Muscle layer of colon (tissue), 2 donors: Measurements from ENCODE around the gene DDX20.
A peak's percentile ranks its signal among the peaks of the same experiment; 100 is the strongest.

Experiments
- H3K27ac ChIP-seq: one replicate; pipeline ENCODE4 v1.7.0; 2013; ENCODE audit warnings: low read depth, mild to moderate bottlenecking, low read length, moderate library complexity
- H3K27me3 ChIP-seq, 2 donors: one replicate each; pipeline ENCODE4 v1.7.0; 2013; ENCODE audit warnings: low read length in 2 of 2, mild to moderate bottlenecking in 2 of 2; ENCODE audit not compliant: insufficient read depth in 2 of 2, control insufficient read depth in 1 of 2
- H3K36me3 ChIP-seq: one replicate; pipeline ENCODE4 v1.7.0; 2013; ENCODE audit warnings: mild to moderate bottlenecking, low read length; ENCODE audit not compliant: insufficient read depth
- H3K4me1 ChIP-seq: one replicate; pipeline ENCODE4 v1.7.0; 2013; ENCODE audit warnings: mild to moderate bottlenecking, low read length; ENCODE audit not compliant: insufficient read depth
- H3K4me3 ChIP-seq, 2 donors: one replicate each; pipeline ENCODE4 v1.7.0; 2013; ENCODE audit warnings: low read length in 2 of 2, low read depth in 1 of 2, mild to moderate bottlenecking in 1 of 2, moderate library complexity in 1 of 2
- H3K9ac ChIP-seq: one replicate; pipeline ENCODE4 v1.7.0; 2013; ENCODE audit warnings: low read length
- H3K9me3 ChIP-seq: one replicate; pipeline ENCODE4 v1.7.0; 2013; ENCODE audit warnings: mild to moderate bottlenecking, low read length
- donor health status: abdominal sarcoma.
- donor health status: Adenocarcinoma of cecum.

Gene DDX20

GRCh38 chr1:111734426-111734825 lies 21.3 kb upstream of the DDX20 start:
- Histone ChIP-seq H3K4me3 (no peak overlapping the region), H3K9me3 (no peaks in the 10 kb centered on the region), H3K36me3 (peaks cover 4% of the 10 kb centered on the region), H3K4me1 (peaks cover 39% of the 10 kb centered on the region), H3K9ac (no peak overlapping the region), H3K27ac (no peak overlapping the region), H3K27me3 (no peaks in the 10 kb centered on the region)

DNA sequence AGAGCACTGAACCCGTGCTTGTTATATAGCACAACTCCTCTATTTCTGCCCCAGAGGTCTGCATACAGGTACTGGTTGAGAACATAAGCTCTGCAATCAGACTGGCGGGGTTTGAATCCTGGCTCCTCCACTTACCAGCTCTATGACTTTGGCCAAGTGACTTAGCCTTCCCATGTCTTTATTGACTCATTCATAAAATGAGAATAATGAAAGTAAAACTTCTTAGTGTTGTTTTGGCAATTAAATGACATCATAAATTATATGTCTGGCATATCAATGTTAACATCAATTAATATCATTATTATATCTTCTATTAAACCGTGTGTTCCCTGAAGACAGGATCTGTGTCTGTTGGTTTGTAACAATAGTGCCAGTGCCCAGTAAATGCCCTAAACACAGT lies 20.8 kb upstream of the DDX20 start:
- no peak overlapping the region for H3K9ac ChIP-seq

DNA sequence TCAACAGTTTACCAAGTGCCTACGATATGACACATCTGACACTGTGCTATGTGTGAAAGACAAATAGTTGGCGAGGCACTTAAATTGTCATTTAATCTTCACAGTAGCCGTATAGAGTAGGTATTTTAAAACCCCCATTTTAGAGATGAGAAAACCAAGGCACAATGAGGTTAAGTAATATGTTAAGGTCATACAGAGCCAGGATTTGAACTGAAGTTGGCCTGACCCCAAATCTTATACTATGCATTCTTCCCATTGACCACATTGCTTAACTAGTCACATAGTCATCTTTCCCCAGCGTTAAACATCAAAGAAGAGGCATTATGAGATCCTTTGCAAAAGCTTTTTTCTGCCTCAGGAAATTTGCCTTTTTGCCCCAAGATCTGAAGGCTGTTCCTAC lies 20.4 kb upstream of the DDX20 start:
- Histone ChIP-seq H3K4me3 (no peak overlapping the region), H3K9ac (no peak overlapping the region), H3K4me1 (peaks cover 39% of the 10 kb centered on the region), H3K9me3 (no peaks in the 10 kb centered on the region), H3K27me3 (no peaks in the 10 kb centered on the region), H3K36me3 (peaks cover 4% of the 10 kb centered on the region), H3K27ac (no peak overlapping the region)

More for the DNA sequence above, 20.8 kb upstream of the DDX20 start:
- no peak overlapping the region for H3K4me3 ChIP-seq
- H3K9me3 ChIP-seq: no peaks in the 10 kb centered on the region
- no peak overlapping the region for H3K27ac ChIP-seq
- peaks cover 4% of the 10 kb centered on the region for H3K36me3 ChIP-seq
- no peaks in the 10 kb centered on the region for H3K27me3 ChIP-seq
- H3K4me1 ChIP-seq: peaks cover 39% of the 10 kb centered on the region

- no peak overlapping the region for H3K4me3 ChIP-seq
- no peaks in the 10 kb centered on the region for H3K9me3 ChIP-seq
- no peak overlapping the region for H3K27ac ChIP-seq
- peaks cover 4% of the 10 kb centered on the region for H3K36me3 ChIP-seq
- H3K4me1 ChIP-seq: peaks cover 36% of the 10 kb centered on the region
- H3K27me3 ChIP-seq: no peaks in the 10 kb centered on the region
- no peak overlapping the region for H3K9ac ChIP-seq
Measured at GRCh38 chr1:111735858-111736544, 19.7 kb upstream of the DDX20 start.

DNA sequence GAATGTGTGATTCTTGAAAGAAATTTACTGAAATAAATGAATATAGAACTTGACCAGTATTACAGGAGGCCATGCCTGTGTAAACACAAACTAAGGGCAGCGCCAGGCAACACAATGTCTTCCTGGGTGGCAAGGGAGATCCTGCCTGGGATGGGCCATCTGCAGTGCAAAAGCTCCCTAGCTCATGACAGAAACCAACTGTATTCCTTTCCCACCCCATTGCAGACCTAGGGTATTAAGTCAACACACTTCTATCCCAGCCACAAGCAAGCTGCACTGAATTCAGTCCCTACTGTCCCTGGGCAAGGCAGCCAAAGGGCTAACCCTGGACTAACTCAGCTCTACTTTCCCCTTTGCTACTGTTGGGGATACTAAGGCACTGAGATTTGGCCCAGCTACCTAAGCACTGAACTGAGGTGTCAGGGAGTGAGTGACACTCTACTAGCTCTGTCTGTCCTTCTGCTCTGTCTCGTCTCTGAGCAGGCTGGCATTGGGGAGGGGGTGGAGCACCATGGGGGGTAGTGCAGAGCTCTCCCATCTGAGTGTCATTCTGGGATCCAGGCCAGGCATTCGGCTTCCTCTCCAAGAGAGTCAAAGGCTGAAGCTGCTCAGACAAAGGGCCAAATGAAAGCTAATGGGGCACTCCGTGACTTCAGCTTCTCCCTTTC lies 19.0 kb upstream of the DDX20 start:
- Histone ChIP-seq H3K9me3 (no peaks in the 10 kb centered on the region), H3K9ac (no peak overlapping the region), H3K27me3 (no peaks in the 10 kb centered on the region), H3K4me3 (no peak overlapping the region), H3K27ac (no peak overlapping the region), H3K4me1 (peaks cover 36% of the 10 kb centered on the region), H3K36me3 (peaks cover 4% of the 10 kb centered on the region)

GRCh38 chr1:111737216-111738132 lies 18.2 kb upstream of the DDX20 start:
- H3K27ac ChIP-seq: peak overlapping the region; percentile 82
- H3K9me3 ChIP-seq: no peaks in the 10 kb centered on the region
- H3K27me3 ChIP-seq: no peaks in the 10 kb centered on the region
- H3K4me1 ChIP-seq: peaks cover 36% of the 10 kb centered on the region
- H3K36me3 ChIP-seq: peaks cover 4% of the 10 kb centered on the region
- H3K4me3 ChIP-seq: peak overlapping the region; percentile 86 to 97
- H3K9ac ChIP-seq: peak overlapping the region; percentile 54

GRCh38 chr1:111738133-111738435 lies 17.6 kb upstream of the DDX20 start:
- peak overlapping the region; percentile 86 to 97 for H3K4me3 ChIP-seq
- peaks cover 33% of the 10 kb centered on the region for H3K4me1 ChIP-seq
- no peaks in the 10 kb centered on the region for H3K9me3 ChIP-seq
- H3K36me3 ChIP-seq: peaks cover 4% of the 10 kb centered on the region
- peak overlapping the region; percentile 54 for H3K9ac ChIP-seq
- peak overlapping the region; percentile 82 for H3K27ac ChIP-seq
- no peaks in the 10 kb centered on the region for H3K27me3 ChIP-seq

GRCh38 chr1:111738436-111739193 lies 17.1 kb upstream of the DDX20 start:
- Histone ChIP-seq H3K36me3 (peaks cover 4% of the 10 kb centered on the region), H3K27me3 (no peaks in the 10 kb centered on the region), H3K27ac (peak overlapping the region; percentile 82), H3K9ac (peak overlapping the region; percentile 65), H3K4me3 (peak overlapping the region; percentile 86 to 97), H3K4me1 (peaks cover 30% of the 10 kb centered on the region), H3K9me3 (no peaks in the 10 kb centered on the region)

GRCh38 chr1:111739194-111739924 lies 16.3 kb upstream of the DDX20 start, which contains the start of gene INKA2:
TSS of gene INKA2 (minus strand) at chr1:111739395. CDS start at chr1:111739242, 153 bp downstream.
- peak within 1 kb of the TSS; percentile 86 to 97 for H3K4me3 ChIP-seq
- no peaks in the 10 kb centered on the region for H3K27me3 ChIP-seq
- peaks cover 4% of the 10 kb centered on the region for H3K36me3 ChIP-seq
- no peaks in the 10 kb centered on the region for H3K9me3 ChIP-seq
- peak within 1 kb of the TSS; percentile 82 for H3K27ac ChIP-seq
- H3K9ac ChIP-seq: peak within 1 kb of the TSS; percentile 65
- H3K4me1 ChIP-seq: peaks cover 22% of the 10 kb centered on the region

- H3K27me3 ChIP-seq: no peaks in the 10 kb centered on the region
- H3K4me1 ChIP-seq: peaks cover 22% of the 10 kb centered on the region
- H3K4me3 ChIP-seq: peak overlapping the region; percentile 86 to 97
- peaks cover 4% of the 10 kb centered on the region for H3K36me3 ChIP-seq
- peak overlapping the region; percentile 82 for H3K27ac ChIP-seq
- H3K9me3 ChIP-seq: no peaks in the 10 kb centered on the region
- peak overlapping the region; percentile 29 for H3K9ac ChIP-seq
Measured at GRCh38 chr1:111739925-111740765, 15.6 kb upstream of the DDX20 start.
